ENCODE data around the gene DUSP16. TPM values are rescaled to one million over a fixed set of nuclear protein-coding genes. Genes with fewer than 3 reads are reported as not detected.

The DUSP16 gene
- total and polyA plus RNA-seq, 2 of the 8 experiments (the other 6 are each of a cell fraction or from before 2014, with no cell fraction given) = 31.6 to 55.9 TPM

GRCh38 chr12:12436831-12437345, 125.8 kb downstream of the DUSP16 start:
- Histone ChIP-seq H2AFZ (ENCODE audit: low read length) (no peak overlapping the region), H3K27ac (ENCODE audit: low read depth, low read length) (no peak overlapping the region), H4K8ac (ENCODE audit: extremely low read depth, insufficient read depth, low read length) (no peak overlapping the region), H3K4ac (replicated peaks; ENCODE audit: insufficient read length, low read depth, low read length) (no peak overlapping the region), H3K14ac (ENCODE audit: insufficient read length) (no peak overlapping the region), H3K23ac (ENCODE audit: insufficient read length) (no peak overlapping the region), H3K79me2 (ENCODE audit: control insufficient read depth in 1 of 2, insufficient read depth in 2 of 2, low read length in 2 of 2) (no peaks in the 10 kb centered on the region), H2BK20ac (ENCODE audit: low read length) (no peak overlapping the region), H4K20me1 (replicated peaks in 1 of 2; ENCODE audit: control insufficient read depth in 1 of 2, insufficient read depth in 2 of 2, low read length in 2 of 2) (peaks cover 0 to 2% of the 10 kb centered on the region in 2 experiments), H3K18ac (ENCODE audit: extremely low read depth, low read length) (no peak overlapping the region), H3K23me2 (ENCODE audit: low read depth, low read length) (no peaks in the 10 kb centered on the region), H4K5ac (ENCODE audit: insufficient read length, low read depth, low read length) (no peak overlapping the region), H2BK120ac (replicated peaks; ENCODE audit: low read depth, low read length) (no peak overlapping the region), H3K27me3 (replicated peaks in 1 of 4; ENCODE audit: control insufficient read depth in 3 of 4, extremely low read depth in 1 of 4, insufficient read depth in 3 of 4, low read length in 3 of 4) (no peaks in the 10 kb centered on the region; a peak in 1 of 7 replicates), H3K36me3 (ENCODE audit: control insufficient read depth in 2 of 4, insufficient read depth in 4 of 4, low read length in 3 of 4) (peaks cover 0 to 9% (median 2%) of the 10 kb centered on the region in 4 experiments; a peak in 2 of 8 replicates), H2AK5ac (ENCODE audit: low read depth, low read length) (no peak overlapping the region), H3K9ac (replicated peaks in 1 of 4; ENCODE audit: extremely low read depth in 1 of 4, low read depth in 3 of 4, low read length in 3 of 4) (no peak overlapping the region), H2BK5ac (ENCODE audit: low read depth, low read length) (no peak overlapping the region), H3K4me3 (ENCODE audit: extremely low read depth in 1 of 4, insufficient read depth in 2 of 4, low read depth in 3 of 4, low read length in 4 of 4) (no peak overlapping the region), H2BK15ac (ENCODE audit: low read length) (no peak overlapping the region), H4K91ac (replicated peaks; ENCODE audit: insufficient read length, low read length) (no peak overlapping the region), H3K9me3 (ENCODE audit: insufficient read depth in 2 of 2, low read depth in 1 of 2, low read length in 1 of 2) (no peaks in the 10 kb centered on the region), H3K79me1 (ENCODE audit: low read depth, low read length) (no peaks in the 10 kb centered on the region), H3K56ac (replicated peaks; ENCODE audit: insufficient read length, low read depth, low read length) (no peak overlapping the region), H3K4me2 (ENCODE audit: insufficient read depth in 1 of 2, low read depth in 2 of 2, low read length in 2 of 2) (no peak overlapping the region), H3K4me1 (replicated peaks in 1 of 4; ENCODE audit: control insufficient read depth in 3 of 4, insufficient read depth in 4 of 4, low read length in 3 of 4) (no peaks in the 10 kb centered on the region), H2BK12ac (ENCODE audit: low read depth, low read length) (no peak overlapping the region)
- no peak for DNase-seq (ENCODE audit: low read depth in 1 of 2, low spot score in 2 of 2)
- ChIA-PET CTCF (ENCODE audit: partially characterized antibody) (interaction anchor here (1.1 to 1.9 kb wide), 3 partner anchors 11 to 39 kb away, joined by 3 to 5 read pairs (median 4); no protein-coding TSS in a partner anchor), POLR2A (ENCODE audit: partially characterized antibody) (interaction anchor here (0.6 kb wide), 1 partner anchor 296 kb away, joined by 4 read pairs; no protein-coding TSS in a partner anchor)
- no peak for FAIRE-seq
- 91% methylated on average over 2 of the region's 2 CpGs; no CpG with 5 or more reads in 1 of the 2 experiments for WGBS, 2 experiments (ENCODE audit: extremely low coverage in 1 of 2, insufficient coverage in 1 of 2, insufficient read length in 1 of 2, insufficient replicate concordance in 2 of 2, low coverage in 1 of 2, low lambda C conversion rate in 2 of 2, missing lambda C conversion rate in 1 of 2)
- TF ChIP-seq SP1 (IDR thresholded peaks at IDR 0.05; ENCODE audit: low read depth, low read length) (no peak), TCF12 (IDR thresholded peaks at IDR 0.05; ENCODE audit: low read depth, low read length) (no peak), PHF8 (conservative IDR thresholded peaks at IDR 0.05; ENCODE audit: low read depth, low read length) (no peak), HDAC6 (IDR thresholded peaks at IDR 0.05; ENCODE audit: low read depth, low read length) (no peak)
